HCT116 (cell line): ENCODE data around the gene IRGQ. TPM values are rescaled to one million over a fixed set of nuclear protein-coding genes. Genes with fewer than 3 reads are reported as not detected.

Source experiments
- ATAC-seq: fragments of 200-7000 bp; cut with Tn5 transposase; 2 replicates; pipeline ENCODE4 v1.9.1; 2020; ENCODE audit warnings: mild to moderate bottlenecking, moderate library complexity
- BruUV-seq: library from RNA; stranded (reverse); fragments of 400-500 nt; replicated peaks from 2 replicates; lab custom pipeline; 2021; lab: Mats Ljungman, UMichigan
- CTCF ChIA-PET: fragments of 300-600 bp; sonication (Branson Sonifier 250); formaldehyde crosslinking; loops from one replicate; lab custom pipeline; 2021; ENCODE audit warnings: antibody characterized with exemption; lab: Charles Lee
- POLR2A ChIA-PET: fragments of 300-600, 350-600 bp; sonication (Branson Sonifier 250); formaldehyde crosslinking; loops from one replicate; lab custom pipeline; 2021; ENCODE audit warnings: antibody characterized with exemption; lab: Charles Lee
- RAD21 ChIA-PET, 2 experiments: fragments of 300-600 bp; sonication (Branson Sonifier 250); formaldehyde crosslinking; loops; one replicate each; lab custom pipeline; 2023; ENCODE audit warnings: low total read pairs in 2 of 2; ENCODE audit not compliant: uncharacterized antibody in 2 of 2, unreplicated experiment in 2 of 2, low non-redundant PET in 1 of 2; lab: Charles Lee
- DNase-seq: peaks from one replicate; pipeline ENCODE4 v3.0.0-alpha.2; 2010; ENCODE audit warnings: low read depth, low spot score
- H2AFZ ChIP-seq: fragments of 200-600 bp; shearing (Covaris generic), sonication (generic); 2 replicates; pipeline ENCODE4 v1.6.1; 2017; ENCODE audit warnings: low read depth, mixed run types, mixed read lengths, antibody characterized with exemption, low read length; ENCODE audit not compliant: poor library complexity, severe bottlenecking
- H3K27ac ChIP-seq: 2 replicates; pipeline ENCODE4 v1.5.1; 2012; ENCODE audit warnings: low read depth, low read length
- H3K27me3 ChIP-seq: fragments of 200-600 bp; sonication (generic); 2 replicates; pipeline ENCODE4 v1.6.1; 2016; ENCODE audit warnings: mixed run types, low read length, mixed read lengths; ENCODE audit not compliant: insufficient read depth
- H3K36me3 ChIP-seq, 2 experiments: fragments of 200-500 bp in 1 of 2; fragments of 200-600 bp in 1 of 2; sonication (Bioruptor generic) in 1 of 2; sonication (generic) in 1 of 2; 2 replicates each; pipeline versions ENCODE4 v1.5.1 to v1.6.1; 2014 to 2016; ENCODE audit warnings: low read length in 2 of 2, inconsistent platforms in 1 of 2, mixed read lengths in 1 of 2, mixed run types in 1 of 2; ENCODE audit not compliant: insufficient read depth in 2 of 2, control insufficient read depth in 1 of 2
- H3K4me1 ChIP-seq, 2 experiments: fragments of 200-600 bp in 1 of 2; sonication (generic) in 1 of 2; 2 replicates each; pipeline versions ENCODE4 v1.5.1 to v1.6.1; 2012 to 2017; ENCODE audit warnings: low read length in 2 of 2, inconsistent platforms in 1 of 2, mild to moderate bottlenecking in 1 of 2, mixed read lengths in 1 of 2, mixed run types in 1 of 2, moderate library complexity in 1 of 2; ENCODE audit not compliant: insufficient read depth in 2 of 2, control insufficient read depth in 1 of 2
- H3K4me2 ChIP-seq: fragments of 200-600 bp; sonication (generic); 2 replicates; pipeline ENCODE4 v1.6.1; 2017; ENCODE audit warnings: mixed run types, low read length, mixed read lengths
- H3K4me3 ChIP-seq, 2 experiments: fragments of 200-600 bp in 1 of 2; sonication (generic) in 1 of 2; replicated peaks in 1 of 2; 2 replicates each; pipeline ENCODE4 v1.5.1; 2011 to 2016; ENCODE audit warnings: low read length in 2 of 2, control low read depth in 1 of 2, low read depth in 1 of 2, mild to moderate bottlenecking in 1 of 2, mixed read lengths in 1 of 2, mixed run types in 1 of 2
- H3K79me2 ChIP-seq: fragments of 200-600 bp; sonication (generic); 2 replicates; pipeline ENCODE4 v1.6.1; 2017; ENCODE audit warnings: mild to moderate bottlenecking, mixed run types, low read length, moderate library complexity, mixed read lengths; ENCODE audit not compliant: insufficient read depth
- H3K9ac ChIP-seq: fragments of 200-600 bp; sonication (generic); 2 replicates; pipeline ENCODE4 v1.6.1; 2016; ENCODE audit warnings: low read length, mixed read lengths
- H3K9me2 ChIP-seq: fragments of 200-600 bp; sonication (generic), shearing (Covaris generic); 2 replicates; pipeline ENCODE4 v1.6.1; 2017; ENCODE audit warnings: mixed run types, mild to moderate bottlenecking, moderate library complexity; ENCODE audit not compliant: insufficient read depth
- H3K9me3 ChIP-seq, 2 experiments: fragments of 200-500 bp in 1 of 2; fragments of 200-600 bp in 1 of 2; sonication (Bioruptor generic) in 1 of 2; sonication (generic) in 1 of 2; 2 replicates each; pipeline ENCODE4 v1.6.1; 2014 to 2017; ENCODE audit warnings: low read length in 2 of 2, mixed read lengths in 2 of 2, inconsistent platforms in 1 of 2, low read depth in 1 of 2, mild to moderate bottlenecking in 1 of 2, mixed run types in 1 of 2, moderate library complexity in 1 of 2; ENCODE audit not compliant: control insufficient read depth in 1 of 2, insufficient read depth in 1 of 2
- H4K20me1 ChIP-seq: fragments of 200-600 bp; sonication (generic), shearing (Covaris generic); 2 replicates; pipeline ENCODE4 v1.6.1; 2017; ENCODE audit warnings: mixed run types, mild to moderate bottlenecking, moderate library complexity; ENCODE audit not compliant: insufficient read depth
- EZH2 ChIP-seq: fragments of 200-600 bp; sonication (generic); IDR thresholded peaks from 2 replicates; pipeline ENCODE4 v1.6.1; 2017; ENCODE audit warnings: antibody characterized with exemption, mixed run types
- EZH2phosphoT487 ChIP-seq: fragments of 200-600 bp; IDR thresholded peaks from 2 replicates; pipeline ENCODE4 v1.6.1; 2018; ENCODE audit warnings: antibody characterized with exemption, borderline replicate concordance
- FOSL1 ChIP-seq: IDR thresholded peaks from 2 replicates; pipeline ENCODE4 v1.6.1; 2012; ENCODE audit warnings: low read depth
- JUND ChIP-seq: IDR thresholded peaks from 2 replicates; pipeline ENCODE4 v1.6.1; 2012
- POLR2A ChIP-seq: IDR thresholded peaks from 2 replicates; pipeline ENCODE4 v1.7.0; 2011; ENCODE audit warnings: borderline replicate concordance; ENCODE audit not compliant: insufficient read depth, insufficient read length; ENCODE audit errors: extremely low read depth
- POLR2AphosphoS5 ChIP-seq: IDR thresholded peaks from 2 replicates; pipeline ENCODE4 v1.6.1; 2011; ENCODE audit warnings: mild to moderate bottlenecking, low read depth, low read length, moderate library complexity
- RAD21 ChIP-seq: IDR thresholded peaks from 2 replicates; pipeline ENCODE4 v1.6.1; 2012; ENCODE audit warnings: low read depth, mild to moderate bottlenecking
- intact Hi-C: fragments of 100-400 bp; cut with micrococcal nuclease; formaldehyde crosslinking; loops from 2 replicates; pipeline ENCODE4 v1.10.0; 2022
- total RNA-seq: library from RNA; stranded (reverse); gene quantifications from one replicate; pipeline ENCODE4 v1.2.1, GENCODE V29; 2021; ENCODE audit not compliant: unreplicated experiment
- TF ChIP-seq, protein P1 (sequence below): IDR thresholded peaks from 2 replicates; pipeline ENCODE4 v1.6.1; 2011; ENCODE audit warnings: mild to moderate bottlenecking, low read length, moderate library complexity; ENCODE audit not compliant: insufficient replicate concordance; ENCODE audit errors: extremely low read depth

The IRGQ gene
- total RNA-seq, 1 experiment from 2014 or later = 14.6 TPM

DNA sequence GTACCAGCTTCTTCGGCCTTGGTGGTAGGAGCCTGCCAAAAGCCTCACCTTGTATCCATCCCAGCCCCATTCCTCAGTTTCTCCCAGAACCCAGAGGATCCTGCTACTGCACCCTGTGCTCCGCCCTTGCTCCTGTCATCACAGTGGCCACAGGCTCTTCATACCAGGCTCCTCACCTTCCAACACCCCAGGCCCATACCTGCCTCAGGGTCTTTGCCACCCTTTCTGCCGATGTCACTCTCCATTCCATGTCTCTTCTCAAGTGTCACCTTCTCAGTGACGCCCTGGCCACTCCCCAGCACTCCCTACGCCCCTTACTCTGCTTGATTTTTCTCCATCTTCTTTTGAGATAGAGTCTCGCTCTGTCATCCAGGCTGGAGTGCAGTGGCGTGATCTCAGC lies 13.9 kb upstream of the IRGQ start:
- ATAC-seq = no peak
- H3K27me3 ChIP-seq = no peaks in the 10 kb centered on the region
- POLR2A ChIA-PET = no interaction called here
- H3K4me1 ChIP-seq = no peaks in the 10 kb centered on the region
- BruUV-seq = no TSS peak
- no peak for TF ChIP-seq JUND
- no peak for TF ChIP-seq RAD21
- no peak for TF ChIP-seq POLR2AphosphoS5
- TF ChIP-seq EZH2phosphoT487 = no peak
- TF ChIP-seq POLR2A = no peak
- TF ChIP-seq, protein P1, sequence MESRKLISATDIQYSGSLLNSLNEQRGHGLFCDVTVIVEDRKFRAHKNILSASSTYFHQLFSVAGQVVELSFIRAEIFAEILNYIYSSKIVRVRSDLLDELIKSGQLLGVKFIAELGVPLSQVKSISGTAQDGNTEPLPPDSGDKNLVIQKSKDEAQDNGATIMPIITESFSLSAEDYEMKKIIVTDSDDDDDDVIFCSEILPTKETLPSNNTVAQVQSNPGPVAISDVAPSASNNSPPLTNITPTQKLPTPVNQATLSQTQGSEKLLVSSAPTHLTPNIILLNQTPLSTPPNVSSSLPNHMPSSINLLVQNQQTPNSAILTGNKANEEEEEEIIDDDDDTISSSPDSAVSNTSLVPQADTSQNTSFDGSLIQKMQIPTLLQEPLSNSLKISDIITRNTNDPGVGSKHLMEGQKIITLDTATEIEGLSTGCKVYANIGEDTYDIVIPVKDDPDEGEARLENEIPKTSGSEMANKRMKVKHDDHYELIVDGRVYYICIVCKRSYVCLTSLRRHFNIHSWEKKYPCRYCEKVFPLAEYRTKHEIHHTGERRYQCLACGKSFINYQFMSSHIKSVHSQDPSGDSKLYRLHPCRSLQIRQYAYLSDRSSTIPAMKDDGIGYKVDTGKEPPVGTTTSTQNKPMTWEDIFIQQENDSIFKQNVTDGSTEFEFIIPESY = no peak
- no peak for TF ChIP-seq EZH2
- TF ChIP-seq FOSL1 = no peak
- TF ChIP-seq, all 23 proteins: peak for 0
- Histone ChIP-seq H3K36me3 (peaks cover 8 to 9% of the 10 kb centered on the region in 2 experiments; a peak in 2 of 4 replicates), H3K79me2 (no peaks in the 10 kb centered on the region; the same call in 1 of the 2 replicates), H4K20me1 (no peaks in the 10 kb centered on the region), H3K4me2 (no peak overlapping the region), H3K9me3 (no peaks in the 10 kb centered on the region), H3K9me2 (no peaks in the 10 kb centered on the region), H3K27ac (no peak overlapping the region), H3K9ac (no peak overlapping the region), H3K4me3 (no peak overlapping the region), H2AFZ (no peak overlapping the region)
- ChIA-PET CTCF (no interaction called here), RAD21 (no interaction called here)
- intact Hi-C loops = no loop called here
- DNase-seq = no peak
